GM04504 (cell line): ENCODE data around the gene WDR26.
"Not testable (repeated sequence)": the region's sequence is repeated elsewhere in the genome, so short reads cannot be mapped to it uniquely, and the experiment has no call there.

Source experiments
- DNase-seq: peaks from one replicate; pipeline ENCODE4 v3.0.0-alpha.2; 2012; ENCODE audit warnings: low read depth

WDR26 gene

GRCh38 chr1:224349716-224350115, 84.9 kb downstream of the WDR26 start:
- not testable (repeated sequence) for DNase-seq

GRCh38 chr1:224348137-224348536, 86.5 kb downstream of the WDR26 start:
- DNase-seq, result no peak

- no peak for DNase-seq
Measured at GRCh38 chr1:224343679-224344078, 90.9 kb downstream of the WDR26 start.

GRCh38 chr1:224340453-224341384, 93.9 kb downstream of the WDR26 start:
- DNase-seq, result not testable (repeated sequence)

GRCh38 chr1:224339442-224340033, 95.1 kb downstream of the WDR26 start:
- DNase-seq, result no peak

GRCh38 chr1:224338150-224338838, 96.3 kb downstream of the WDR26 start:
- DNase-seq, result no peak
